GM21723 (cell line): ENCODE measurements around the gene CALML3.

Experiments
- ATAC-seq: cut with Tn5 transposase; IDR thresholded peaks from one replicate; pipeline ENCODE4 v1.9.1; 2021; ENCODE audit warnings: mild to moderate bottlenecking, moderate library complexity; ENCODE audit not compliant: unreplicated experiment

Gene CALML3

DNA sequence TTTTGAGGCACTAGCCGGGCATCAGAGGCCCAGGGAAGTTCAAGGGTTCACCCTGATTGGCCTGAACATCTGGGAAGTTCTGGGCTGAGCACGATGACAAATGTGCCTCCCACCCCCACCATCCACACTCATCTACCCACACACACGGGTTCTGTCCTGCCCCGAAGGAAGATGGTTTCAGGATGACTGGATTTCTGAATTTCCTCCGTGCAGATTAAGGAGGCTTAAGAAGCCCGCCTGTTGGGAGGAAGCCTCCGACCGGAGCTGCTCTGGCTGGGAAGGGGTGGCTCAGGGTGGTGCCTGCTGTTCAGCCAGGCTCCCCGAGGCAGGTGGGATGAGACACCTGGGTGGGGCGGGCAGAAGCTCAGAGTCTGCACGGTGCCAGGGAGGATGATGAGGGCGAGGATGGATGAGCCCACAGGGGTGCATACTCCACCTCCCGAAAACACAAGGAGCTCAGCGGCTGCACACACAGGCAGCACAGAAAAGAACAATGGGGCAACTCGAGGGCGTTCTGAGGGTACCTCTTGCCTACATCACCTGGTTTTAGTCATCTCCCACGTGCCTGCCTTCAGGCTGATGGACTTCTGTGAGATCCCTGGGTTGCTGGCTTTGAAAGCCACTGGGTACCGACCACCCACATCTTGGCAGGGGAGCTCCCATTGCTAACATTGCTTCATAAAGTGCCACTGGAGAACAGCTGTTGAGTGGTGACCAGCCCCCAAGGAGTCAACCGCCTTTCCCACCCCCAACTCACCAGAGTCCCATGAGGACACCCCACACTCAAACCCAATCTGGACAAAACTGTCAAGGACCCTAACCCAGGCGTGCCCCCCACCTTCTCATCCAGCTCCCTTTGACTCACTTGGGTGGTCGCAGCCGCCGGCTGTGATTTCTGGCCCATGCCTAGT is 41.2 kb downstream of the CALML3 start:
- ATAC-seq, result no peak

GRCh38 chr10:5566614-5567013 is 41.9 kb downstream of the CALML3 start:
- no peak for ATAC-seq

DNA sequence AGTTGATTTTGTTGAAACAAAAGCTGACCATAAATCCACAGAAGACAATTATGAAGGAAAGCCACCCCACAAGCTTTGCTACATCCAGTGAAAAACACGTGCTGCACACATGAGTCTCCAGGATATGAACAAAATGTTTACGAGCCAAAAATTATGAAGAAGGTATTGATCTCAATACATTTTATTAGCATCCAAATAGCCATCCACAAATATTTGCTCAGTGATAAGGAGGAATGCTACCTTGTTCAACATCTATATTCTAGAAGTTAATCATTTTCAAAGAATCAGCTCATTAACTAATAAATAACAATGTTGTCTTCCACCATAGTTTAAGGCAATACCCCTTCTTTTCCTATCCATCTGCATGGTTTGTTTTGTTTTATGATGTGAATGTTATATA is 42.7 kb downstream of the CALML3 start:
- no peak for ATAC-seq

- no peak for ATAC-seq
Measured at GRCh38 chr10:5568984-5569383, 44.2 kb downstream of the CALML3 start.

DNA sequence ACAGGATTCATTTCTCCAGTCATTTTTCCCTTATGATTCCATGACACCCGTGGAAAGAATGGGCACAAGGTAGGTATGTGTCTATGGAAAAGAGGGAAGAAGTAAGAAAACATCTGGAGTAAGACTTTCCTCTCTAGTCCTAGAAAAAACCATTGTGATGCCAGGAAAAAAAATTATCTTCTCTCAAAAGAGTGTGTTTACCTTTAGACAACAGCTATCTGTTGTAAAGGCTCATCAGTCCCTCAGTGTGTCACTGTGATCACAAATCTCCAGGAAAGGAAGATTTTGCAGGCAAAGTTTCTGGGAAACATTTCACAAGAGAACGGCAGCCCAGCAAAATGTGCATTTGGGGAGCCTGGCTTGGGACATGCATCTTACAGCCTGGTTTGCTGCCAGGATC is 44.8 kb downstream of the CALML3 start:
- ATAC-seq, result no peak

DNA sequence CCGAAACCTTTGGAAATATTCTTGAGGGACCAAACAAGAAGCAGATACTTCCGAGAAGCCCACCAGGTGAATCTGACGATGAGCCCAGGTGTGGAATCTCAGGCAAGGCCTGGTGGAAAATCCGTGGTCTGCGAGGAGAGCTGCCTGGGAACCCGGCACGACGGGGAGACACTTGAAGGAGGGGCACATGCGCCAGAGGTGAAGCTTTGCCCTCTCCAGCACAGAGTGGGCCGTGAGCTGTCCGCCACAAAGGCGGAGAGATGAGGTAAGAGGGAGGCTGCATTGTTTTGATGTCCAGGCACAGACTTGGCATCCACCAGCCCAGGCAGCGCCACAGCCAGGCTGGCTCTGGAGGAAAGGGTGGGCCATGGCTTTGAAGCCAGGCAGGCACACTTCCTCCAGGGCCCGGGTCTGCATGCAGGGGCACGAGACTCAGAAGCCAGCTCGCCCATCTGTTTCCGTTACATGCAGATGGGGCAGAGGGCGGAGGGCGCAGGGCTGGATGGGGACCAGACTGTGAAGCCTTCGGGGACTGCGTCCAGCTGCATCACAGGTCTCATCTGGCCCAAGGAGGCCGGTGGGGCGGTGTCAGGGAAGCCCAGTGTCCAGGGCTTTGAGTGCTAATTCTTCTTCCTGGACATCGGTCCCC is 45.4 kb downstream of the CALML3 start:
- no peak for ATAC-seq

- ATAC-seq, result no peak
Measured at GRCh38 chr10:5570979-5571810, 46.4 kb downstream of the CALML3 start.

DNA sequence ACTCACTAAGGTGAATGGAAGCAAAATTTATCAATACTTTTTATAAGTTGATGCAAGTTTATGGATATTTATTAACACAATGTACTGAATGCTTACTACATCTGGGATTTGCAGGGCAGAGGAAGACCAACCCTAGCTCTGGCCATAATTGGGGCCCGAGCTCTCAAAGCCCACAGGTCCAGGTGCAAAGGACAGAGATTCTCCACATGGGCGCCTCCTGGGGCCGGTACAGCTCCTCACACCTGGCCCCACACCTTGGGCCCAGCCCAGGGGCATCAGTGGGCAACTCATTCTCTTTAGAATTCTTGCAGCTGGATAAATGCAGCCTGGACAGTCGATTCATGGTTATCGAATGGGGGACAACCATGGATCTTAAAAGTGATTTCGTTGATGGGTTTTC is 47.1 kb downstream of the CALML3 start:
- ATAC-seq, result no peak

- ATAC-seq, result no peak
Measured at GRCh38 chr10:5573319-5573950, 48.7 kb downstream of the CALML3 start.

GRCh38 chr10:5573968-5574641 is 49.3 kb downstream of the CALML3 start:
- no peak for ATAC-seq

DNA sequence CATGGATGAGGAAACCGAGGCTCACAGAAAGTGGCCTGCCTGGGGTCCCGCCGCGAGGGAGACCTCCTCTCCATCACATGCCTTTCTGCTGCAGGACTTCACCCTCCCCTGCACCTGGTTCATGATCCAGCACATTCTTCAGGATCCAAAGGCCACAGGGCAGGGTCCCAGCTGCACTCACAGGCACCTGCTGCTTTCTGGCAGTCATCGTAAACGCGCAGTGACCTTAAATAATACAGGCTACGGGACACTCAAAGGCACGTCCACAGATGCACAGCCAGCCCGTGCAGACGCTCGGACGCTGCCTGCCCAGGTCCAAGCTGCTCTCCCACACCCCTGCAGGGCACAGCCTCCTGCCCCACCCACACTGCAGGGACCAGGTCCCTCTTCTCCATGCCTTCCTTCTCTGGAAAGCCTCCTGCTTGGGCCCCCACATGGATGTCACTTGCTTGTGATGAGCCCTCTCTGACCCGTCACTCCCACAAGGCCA is 49.9 kb downstream of the CALML3 start:
- no peak for ATAC-seq

GRCh38 chr10:5575144-5575481 is 50.4 kb downstream of the CALML3 start:
- no peak for ATAC-seq

- no peak for ATAC-seq
Measured at GRCh38 chr10:5575482-5576153, 50.9 kb downstream of the CALML3 start.

- ATAC-seq, result no peak
Measured at GRCh38 chr10:5576154-5576748, 51.5 kb downstream of the CALML3 start.
